Ishikawa (cell line): Measurements from ENCODE around the gene APBA2.

ENCODE experiments used
- FOXM1 ChIP-seq: IDR thresholded peaks from 2 replicates; pipeline ENCODE4 v1.6.1; 2012; ENCODE audit warnings: low read depth, borderline replicate concordance
- RAD21 ChIP-seq: IDR thresholded peaks from 2 replicates; pipeline ENCODE4 v1.6.1; 2012; ENCODE audit warnings: low read depth
- TAF1 ChIP-seq: IDR thresholded peaks from 2 replicates; pipeline ENCODE4 v1.6.1; 2012; ENCODE audit warnings: low read depth, mild to moderate bottlenecking
- TCF12 ChIP-seq: IDR thresholded peaks from 2 replicates; pipeline ENCODE4 v1.6.1; 2012; ENCODE audit warnings: low read depth

DNA sequence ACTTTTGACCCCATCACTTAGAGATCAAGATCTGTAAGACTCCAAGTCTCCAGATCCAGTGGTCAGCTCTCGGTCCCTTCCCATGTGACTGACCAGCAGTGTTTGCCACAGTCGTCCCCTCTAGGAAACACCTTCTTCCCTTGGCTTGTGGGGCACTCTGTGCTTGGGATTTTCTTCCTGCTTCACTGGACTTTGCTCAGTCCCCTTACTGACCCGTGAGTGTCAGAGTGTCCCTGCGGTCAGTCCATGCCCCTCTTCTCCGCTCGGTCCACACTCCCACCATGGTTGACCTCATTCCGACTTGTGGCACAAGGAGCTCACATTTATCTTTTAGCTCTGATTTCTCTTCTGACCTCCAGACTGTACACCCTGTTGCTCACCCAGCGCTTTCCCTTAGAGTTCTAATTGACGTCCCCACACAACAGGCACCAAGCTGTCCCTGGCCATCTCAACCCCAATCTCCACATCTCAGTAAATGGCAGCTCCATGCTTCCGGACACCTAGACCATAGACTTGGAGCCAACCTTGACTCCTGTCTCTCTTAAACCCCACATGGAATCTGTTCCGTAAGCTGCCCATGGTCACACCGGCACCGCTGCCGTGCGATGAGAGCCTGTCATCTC, 67.9 kb downstream of the APBA2 start:
- no peak for TF ChIP-seq RAD21
- TF ChIP-seq TCF12: no peak
- TF ChIP-seq FOXM1: no peak
- TF ChIP-seq TAF1: no peak
